ENCODE results near the gene MICU1. TPM values are rescaled to one million over a fixed set of nuclear protein-coding genes. Genes with fewer than 3 reads are reported as not detected.

MICU1 gene
- total and polyA plus RNA-seq, 2 experiments from 2014 or later, result 27.5 to 52.3 TPM

GRCh38 chr10:72552857-72553256 lies 73.0 kb downstream of the MICU1 start:
- no peaks in the 10 kb centered on the region for H4K20me1 ChIP-seq (replicated peaks; ENCODE audit: insufficient read depth)
- no peak for DNase-seq (ENCODE audit: low spot score)
- no peaks in the 10 kb centered on the region for H3K4me1 Mint-ChIP-seq

DNA sequence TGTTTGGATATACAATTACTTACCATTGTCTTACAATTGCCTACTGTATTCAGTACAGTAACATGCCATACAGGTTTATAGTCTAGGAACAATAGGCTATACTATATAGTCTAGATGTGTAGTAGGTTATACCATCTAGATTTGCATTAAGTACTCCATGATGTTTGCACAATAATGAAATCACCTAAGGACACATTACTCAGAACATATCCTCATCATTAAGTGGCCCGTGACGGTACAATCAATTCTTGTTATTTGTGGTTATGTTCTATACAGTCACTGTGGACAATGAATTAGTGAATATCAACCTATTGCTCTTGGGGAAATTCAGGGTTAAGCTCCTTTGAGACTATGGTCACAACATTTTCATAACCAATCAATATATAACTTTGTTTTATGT lies 75.6 kb downstream of the MICU1 start:
- peaks cover 10% of the 10 kb centered on the region; the same call in 1 of the 2 replicates for H3K36me3 ChIP-seq (ENCODE audit: insufficient read depth)
- H3K4me1 ChIP-seq (ENCODE audit: insufficient read depth), result peaks cover 12% of the 10 kb centered on the region; the same call in 1 of the 2 replicates
- ATAC-seq, result no peak
- H3K27me3 ChIP-seq (ENCODE audit: insufficient read depth), result no peaks in the 10 kb centered on the region
- no peak overlapping the region for H3K4me3 ChIP-seq
- Mint-ChIP-seq H3K36me3 (ENCODE audit: low read depth) (peaks cover 20% of the 10 kb centered on the region), H3K9me3 (no peaks in the 10 kb centered on the region), H3K27me3 (ENCODE audit: insufficient read depth, low read depth, poor library complexity) (no peaks in the 10 kb centered on the region), H3K4me1 (peaks cover 12% of the 10 kb centered on the region), H3K27ac (no peak overlapping the region), H3K4me3 (no peak overlapping the region)
- H3K79me2 ChIP-seq (replicated peaks; ENCODE audit: insufficient read depth), result no peaks in the 10 kb centered on the region
- H3K27ac ChIP-seq (ENCODE audit: low read depth), result no peak overlapping the region
- no peaks in the 10 kb centered on the region for H3F3A ChIP-seq (replicated peaks; ENCODE audit: low read depth)
- no peak overlapping the region for H3K4me2 ChIP-seq
- H3K9me2 ChIP-seq (ENCODE audit: insufficient read depth), result no peaks in the 10 kb centered on the region
- H2AFZ ChIP-seq, result no peak overlapping the region
- no peak for DNase-seq (ENCODE audit: low spot score)
- no peaks in the 10 kb centered on the region for H4K20me1 ChIP-seq (replicated peaks; ENCODE audit: insufficient read depth)
- TF ChIP-seq, protein P1, sequence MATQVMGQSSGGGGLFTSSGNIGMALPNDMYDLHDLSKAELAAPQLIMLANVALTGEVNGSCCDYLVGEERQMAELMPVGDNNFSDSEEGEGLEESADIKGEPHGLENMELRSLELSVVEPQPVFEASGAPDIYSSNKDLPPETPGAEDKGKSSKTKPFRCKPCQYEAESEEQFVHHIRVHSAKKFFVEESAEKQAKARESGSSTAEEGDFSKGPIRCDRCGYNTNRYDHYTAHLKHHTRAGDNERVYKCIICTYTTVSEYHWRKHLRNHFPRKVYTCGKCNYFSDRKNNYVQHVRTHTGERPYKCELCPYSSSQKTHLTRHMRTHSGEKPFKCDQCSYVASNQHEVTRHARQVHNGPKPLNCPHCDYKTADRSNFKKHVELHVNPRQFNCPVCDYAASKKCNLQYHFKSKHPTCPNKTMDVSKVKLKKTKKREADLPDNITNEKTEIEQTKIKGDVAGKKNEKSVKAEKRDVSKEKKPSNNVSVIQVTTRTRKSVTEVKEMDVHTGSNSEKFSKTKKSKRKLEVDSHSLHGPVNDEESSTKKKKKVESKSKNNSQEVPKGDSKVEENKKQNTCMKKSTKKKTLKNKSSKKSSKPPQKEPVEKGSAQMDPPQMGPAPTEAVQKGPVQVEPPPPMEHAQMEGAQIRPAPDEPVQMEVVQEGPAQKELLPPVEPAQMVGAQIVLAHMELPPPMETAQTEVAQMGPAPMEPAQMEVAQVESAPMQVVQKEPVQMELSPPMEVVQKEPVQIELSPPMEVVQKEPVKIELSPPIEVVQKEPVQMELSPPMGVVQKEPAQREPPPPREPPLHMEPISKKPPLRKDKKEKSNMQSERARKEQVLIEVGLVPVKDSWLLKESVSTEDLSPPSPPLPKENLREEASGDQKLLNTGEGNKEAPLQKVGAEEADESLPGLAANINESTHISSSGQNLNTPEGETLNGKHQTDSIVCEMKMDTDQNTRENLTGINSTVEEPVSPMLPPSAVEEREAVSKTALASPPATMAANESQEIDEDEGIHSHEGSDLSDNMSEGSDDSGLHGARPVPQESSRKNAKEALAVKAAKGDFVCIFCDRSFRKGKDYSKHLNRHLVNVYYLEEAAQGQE (IDR thresholded peaks at IDR 0.05; ENCODE audit: unreplicated experiment), result no peak
- TF ChIP-seq ZNF331 (CRISPR knock-in tag; IDR thresholded peaks at IDR 0.05; ENCODE audit: low read depth) (no peak), ZNF462 (CRISPR knock-in tag; IDR thresholded peaks at IDR 0.05) (no peak), JUNB (IDR thresholded peaks at IDR 0.05; ENCODE audit: unreplicated experiment) (no peak)

More at GRCh38 chr10:72552857-72553256, 73.0 kb downstream of the MICU1 start:
- no peak overlapping the region for H3K4me3 ChIP-seq
- TF ChIP-seq, protein P1 (IDR thresholded peaks at IDR 0.05; ENCODE audit: unreplicated experiment), result no peak
- H3K9me3 Mint-ChIP-seq, result no peaks in the 10 kb centered on the region
- no peaks in the 10 kb centered on the region for H3K9me2 ChIP-seq (ENCODE audit: insufficient read depth)
- no peaks in the 10 kb centered on the region for H3K79me2 ChIP-seq (replicated peaks; ENCODE audit: insufficient read depth)
- H3K4me1 ChIP-seq (ENCODE audit: insufficient read depth), result no peaks in the 10 kb centered on the region
- no peaks in the 10 kb centered on the region for H3F3A ChIP-seq (replicated peaks; ENCODE audit: low read depth)
- H3K36me3 ChIP-seq (ENCODE audit: insufficient read depth), result peaks cover 10% of the 10 kb centered on the region; the same call in 1 of the 2 replicates
- no peaks in the 10 kb centered on the region for H3K27me3 ChIP-seq (ENCODE audit: insufficient read depth)
- no peak for ATAC-seq
- H2AFZ ChIP-seq, result no peak overlapping the region
- no peak overlapping the region for H3K27ac Mint-ChIP-seq
- H3K27ac ChIP-seq (ENCODE audit: low read depth), result no peak overlapping the region
- no peak overlapping the region for H3K4me3 Mint-ChIP-seq
- H3K4me2 ChIP-seq, result no peak overlapping the region
- peaks cover 18% of the 10 kb centered on the region for H3K36me3 Mint-ChIP-seq (ENCODE audit: low read depth)
- no peaks in the 10 kb centered on the region for H3K27me3 Mint-ChIP-seq (ENCODE audit: insufficient read depth, low read depth, poor library complexity)

Measured in GM23338 (cell line).